Measurements from ENCODE around the gene CACNA2D2.

The CACNA2D2 gene

GRCh38 chr3:50388720-50389413 is 114.6 kb downstream of the CACNA2D2 start:
- no peak for FAIRE-seq

GRCh38 chr3:50388016-50388719 is 115.3 kb downstream of the CACNA2D2 start:
- no peak for FAIRE-seq

- FAIRE-seq, result no peak
These were observed 117.7 kb downstream of the CACNA2D2 start for GRCh38 chr3:50385754-50386153.

GRCh38 chr3:50383750-50384149 is 119.7 kb downstream of the CACNA2D2 start:
- FAIRE-seq, result no peak

- FAIRE-seq, result no peak
These were observed 120.7 kb downstream of the CACNA2D2 start for GRCh38 chr3:50382722-50383121.

GRCh38 chr3:50381383-50381782 is 122.1 kb downstream of the CACNA2D2 start:
- no peak for FAIRE-seq

- no peak for FAIRE-seq
These were observed 122.9 kb downstream of the CACNA2D2 start for GRCh38 chr3:50380405-50381085.

- FAIRE-seq, result no peak
These were observed 124.7 kb downstream of the CACNA2D2 start for GRCh38 chr3:50378757-50379156.

- FAIRE-seq, result no peak
These were observed 125.4 kb downstream of the CACNA2D2 start for GRCh38 chr3:50378024-50378423.

- no peak for FAIRE-seq
These were observed 128.0 kb downstream of the CACNA2D2 start for GRCh38 chr3:50375258-50375931.

- no peak for FAIRE-seq
These were observed 128.8 kb downstream of the CACNA2D2 start for GRCh38 chr3:50374363-50375257.

GRCh38 chr3:50373146-50374051 is 130.0 kb downstream of the CACNA2D2 start:
- FAIRE-seq, result no peak

- no peak for FAIRE-seq
These were observed 131.1 kb downstream of the CACNA2D2 start for GRCh38 chr3:50372349-50372748.

- no peak for FAIRE-seq
These were observed 132.2 kb downstream of the CACNA2D2 start for GRCh38 chr3:50371133-50371685.

- no peak for FAIRE-seq
These were observed 132.8 kb downstream of the CACNA2D2 start for GRCh38 chr3:50370594-50370993.

- no peak for FAIRE-seq
These were observed 134.3 kb downstream of the CACNA2D2 start for GRCh38 chr3:50369012-50369670.

GRCh38 chr3:50365842-50366220 is 137.6 kb downstream of the CACNA2D2 start:
- no peak for FAIRE-seq

GRCh38 chr3:50365080-50365841 is 138.2 kb downstream of the CACNA2D2 start:
- no peak for FAIRE-seq

GRCh38 chr3:50364573-50365079 is 138.8 kb downstream of the CACNA2D2 start:
- FAIRE-seq, result no peak

All from colon (tissue), 2 donors.